Panc1 (cell line): ENCODE measurements around the gene ADCY7. TPM values are rescaled to one million over a fixed set of nuclear protein-coding genes. Genes with fewer than 3 reads are reported as not detected.

Source experiments
- ATAC-seq: fragments of 200-7000 bp; cut with Tn5 transposase; 2 replicates; pipeline ENCODE4 v1.9.1; 2020; ENCODE audit warnings: mild to moderate bottlenecking, moderate library complexity
- BruUV-seq: library from RNA; stranded (reverse); fragments of 400-500 nt; replicated peaks from 2 replicates; lab custom pipeline; 2021; lab: Mats Ljungman, UMichigan
- CTCF ChIA-PET: fragments of 300-600 bp; sonication (Branson Sonifier 250); formaldehyde crosslinking; loops from one replicate; lab custom pipeline; 2022; ENCODE audit warnings: antibody characterized with exemption; lab: Charles Lee
- POLR2A ChIA-PET: fragments of 300-600 bp; sonication (Branson Sonifier 250); formaldehyde crosslinking; loops from one replicate; lab custom pipeline; 2022; ENCODE audit warnings: antibody characterized with exemption; lab: Charles Lee
- DNase-seq: peaks from one replicate; pipeline ENCODE4 v3.0.0-alpha.2; 2010; ENCODE audit warnings: low read depth, low spot score
- H3K27ac ChIP-seq: 2 replicates; pipeline ENCODE4 v1.5.1; 2011; ENCODE audit warnings: mild to moderate bottlenecking, low read length, inconsistent platforms
- H3K27me3 ChIP-seq: fragments of 200-500 bp; sonication (Bioruptor generic); 2 replicates; pipeline ENCODE4 v1.6.0; 2014; ENCODE audit warnings: low read length, inconsistent platforms; ENCODE audit not compliant: control insufficient read depth, insufficient read depth
- H3K36me3 ChIP-seq: fragments of 200-500 bp; sonication (Bioruptor generic); 2 replicates; pipeline ENCODE4 v1.5.1; 2014; ENCODE audit warnings: inconsistent platforms, mild to moderate bottlenecking, low read length, moderate library complexity; ENCODE audit not compliant: control insufficient read depth, insufficient read depth
- H3K4me1 ChIP-seq: 2 replicates; pipeline ENCODE4 v1.5.1; 2011; ENCODE audit warnings: inconsistent platforms, mild to moderate bottlenecking, low read length, moderate library complexity; ENCODE audit not compliant: control insufficient read depth, insufficient read depth
- H3K4me3 ChIP-seq, 2 experiments: 2 replicates each; pipeline ENCODE4 v1.5.1; 2011 to 2012; ENCODE audit warnings: low read depth in 2 of 2, low read length in 2 of 2, mild to moderate bottlenecking in 2 of 2, inconsistent platforms in 1 of 2, moderate library complexity in 1 of 2
- H3K9me3 ChIP-seq: fragments of 200-500 bp; sonication (Bioruptor generic); 2 replicates; pipeline ENCODE4 v1.5.1; 2014; ENCODE audit warnings: low read depth, mild to moderate bottlenecking, inconsistent platforms, low read length, moderate library complexity; ENCODE audit not compliant: control insufficient read depth, insufficient read depth
- CTCF ChIP-seq: fragments of 450-650 bp; IDR thresholded peaks from 2 replicates; pipeline ENCODE4 v1.5.1; 2017; ENCODE audit warnings: mild to moderate bottlenecking
- POLR2AphosphoS5 ChIP-seq: IDR thresholded peaks from 2 replicates; pipeline ENCODE4 v1.6.1; 2012; ENCODE audit warnings: mild to moderate bottlenecking, low read depth, low read length, moderate library complexity
- REST ChIP-seq, 2 experiments: IDR thresholded peaks; 2 replicates each; pipeline ENCODE4 v1.6.1; 2011 to 2012; ENCODE audit warnings: low read depth in 2 of 2, control low read depth in 1 of 2, low read length in 1 of 2, mild to moderate bottlenecking in 1 of 2, moderate library complexity in 1 of 2; ENCODE audit not compliant: insufficient read depth in 1 of 2
- SIN3A ChIP-seq: IDR thresholded peaks from 2 replicates; pipeline ENCODE4 v1.6.1; 2012; ENCODE audit warnings: low read depth, mild to moderate bottlenecking, low read length, moderate library complexity, borderline replicate concordance; ENCODE audit not compliant: insufficient read depth
- TCF7L2 ChIP-seq: IDR thresholded peaks from 2 replicates; pipeline ENCODE4 v1.6.1; 2011; ENCODE audit warnings: mild to moderate bottlenecking, low read depth, low read length, inconsistent platforms
- in situ Hi-C: cut with HindIII; loops from 2 replicates; pipeline ENCODE4 v1.10.0; 2016; ENCODE audit warnings: low sequenced_read_pairs, low pct_unique_long_range_greater_than_20kb
- intact Hi-C: fragments of 100-400 bp; cut with micrococcal nuclease; formaldehyde crosslinking; loops from one replicate; pipeline ENCODE4 v1.10.0; 2022; ENCODE audit not compliant: unreplicated experiment
- total RNA-seq: library from RNA; stranded (reverse); gene quantifications from one replicate; pipeline ENCODE4 v1.2.1, GENCODE V29; 2021; ENCODE audit not compliant: unreplicated experiment

Gene ADCY7
- total RNA-seq, 1 experiment from 2014 or later = 6.3 TPM

GRCh38 chr16:50320310-50320709 is 54.0 kb downstream of the ADCY7 start:
- Histone ChIP-seq H3K27me3 (no peaks in the 10 kb centered on the region), H3K4me1 (no peaks in the 10 kb centered on the region), H3K9me3 (no peaks in the 10 kb centered on the region), H3K36me3 (peaks cover 21% of the 10 kb centered on the region), H3K27ac (no peak overlapping the region), H3K4me3 (no peak overlapping the region)
- TF ChIP-seq SIN3A (no peak), REST (IDR thresholded peaks at IDR 0.05; ENCODE audit: insufficient read depth in 1 of 2, low read depth in 2 of 2, low read length in 1 of 2) (no peak), TCF7L2 (no peak), POLR2AphosphoS5 (no peak), CTCF (no peak)
- CTCF ChIA-PET = no interaction called here
- DNase-seq (no peak), ATAC-seq (no peak)
- POLR2A ChIA-PET = no interaction called here
- intact Hi-C loops (no loop called here), in situ Hi-C loops (no loop called here)
- no TSS peak for BruUV-seq

GRCh38 chr16:50322333-50322732 is 56.0 kb downstream of the ADCY7 start:
- ChIA-PET CTCF (interaction anchor here (0.6 kb wide), 1 partner anchor 78 kb away, joined by 4 read pairs; no protein-coding TSS in a partner anchor), POLR2A (no interaction called here)
- Histone ChIP-seq H3K27me3 (no peaks in the 10 kb centered on the region), H3K36me3 (peaks cover 19% of the 10 kb centered on the region), H3K4me1 (no peaks in the 10 kb centered on the region), H3K4me3 (no peak overlapping the region), H3K27ac (no peak overlapping the region), H3K9me3 (no peaks in the 10 kb centered on the region)
- DNase-seq (no peak), ATAC-seq (no peak)
- TF ChIP-seq SIN3A (no peak), REST (IDR thresholded peaks at IDR 0.05; ENCODE audit: insufficient read depth in 1 of 2, low read depth in 2 of 2, low read length in 1 of 2) (no peak), CTCF (no peak), POLR2AphosphoS5 (no peak), TCF7L2 (no peak)
- intact Hi-C loops = no loop called here
- in situ Hi-C loops = no loop called here
- no TSS peak for BruUV-seq
